UCSD-AML1 (cell line): ENCODE measurements around the gene TAF1B.

Experiments used
- DNase-seq: peaks from one replicate; lab custom pipeline; 2025; ENCODE audit not compliant: unreplicated experiment; lab: John Stamatoyannopoulos, UW

Gene TAF1B

DNA sequence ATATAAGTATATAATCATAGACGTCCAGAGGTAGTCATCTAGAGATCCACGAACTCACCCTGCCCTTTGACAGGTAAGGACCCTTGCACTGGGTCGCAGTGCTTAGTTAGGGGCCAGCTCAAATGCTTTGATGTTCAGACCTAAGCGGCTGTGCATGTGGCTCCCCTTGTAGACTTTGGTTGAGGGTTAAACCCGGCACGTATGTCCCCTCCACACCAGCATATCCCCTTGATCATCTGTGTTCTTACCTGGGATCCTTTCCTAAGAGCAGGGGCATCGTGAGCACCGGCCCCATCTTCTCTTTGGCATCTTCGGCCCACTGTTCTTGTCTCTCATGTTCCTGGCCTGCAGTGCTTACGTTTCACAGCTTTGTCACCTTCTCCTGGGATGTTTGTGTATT is 139.6 kb downstream of the TAF1B start:
- DNase-seq = no peak

DNA sequence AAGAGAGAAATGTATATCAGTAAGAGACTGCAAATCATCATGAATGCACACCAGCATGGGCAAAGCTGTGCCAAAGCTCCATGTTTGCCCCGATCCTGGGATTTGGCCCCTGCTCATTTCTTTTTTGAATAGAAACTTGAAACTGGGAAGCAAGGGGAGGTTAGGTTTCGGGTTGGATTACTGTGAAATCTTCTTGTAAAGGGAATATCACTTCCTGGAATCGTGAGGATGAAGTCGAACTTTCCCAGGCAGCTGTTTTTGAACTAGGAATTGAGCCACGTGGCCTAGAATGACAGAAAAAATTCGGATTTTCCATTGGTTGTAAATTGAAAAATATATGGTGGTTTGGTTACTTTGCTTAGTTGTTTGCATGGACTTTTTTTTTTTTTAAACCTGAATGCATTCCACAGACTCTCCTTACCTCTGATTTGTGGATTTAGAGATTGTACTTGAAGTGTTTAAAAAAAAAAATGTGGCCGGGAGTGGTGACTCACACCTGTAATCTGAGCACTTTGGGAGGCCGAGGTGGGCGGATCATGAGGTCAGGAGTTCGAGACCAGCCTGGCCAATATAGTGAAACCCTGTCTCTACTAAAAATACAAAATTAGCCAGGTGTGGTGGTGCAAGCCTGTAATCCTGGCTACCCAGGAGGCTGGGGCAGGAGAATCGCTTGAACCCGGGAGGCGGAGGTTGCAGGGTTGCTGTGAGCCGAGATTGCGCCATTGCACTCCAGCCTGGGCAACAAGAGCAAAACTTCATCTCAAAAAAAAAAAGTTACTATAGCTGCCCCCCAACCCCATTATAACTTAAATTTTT is 140.3 kb downstream of the TAF1B start:
- DNase-seq = no peak
